Measurements from ENCODE around the gene MAGEA9B. TPM values are rescaled to one million over a fixed set of nuclear protein-coding genes. Genes with fewer than 3 reads are reported as not detected.

The MAGEA9B gene
- total and polyA plus RNA-seq, 2 of the 4 experiments (the other 2 are of a cell fraction): not detected

GRCh38 chrX:149630681-149631233, 43.5 kb upstream of the MAGEA9B start:
- peak overlapping the region; percentile 49 for H2AK9ac ChIP-seq (replicated peaks; ENCODE audit: low read depth, low read length, poor library complexity)
- POLR2A ChIA-PET (ENCODE audit: unreplicated experiment): no interaction called here
- H2AFZ ChIP-seq (replicated peaks; ENCODE audit: low read length, poor library complexity): peak overlapping the region; percentile 95
- no peak overlapping the region for H2BK120ac ChIP-seq (ENCODE audit: low read depth, low read length)
- H3K9me1 ChIP-seq (ENCODE audit: insufficient read depth, low read length): no peaks in the 10 kb centered on the region
- WGBS, 2 experiments (ENCODE audit: extremely low coverage in 2 of 2, insufficient read length in 1 of 2): 41% methylated on average over 9 of the region's 16 CpGs; no CpG with 5 or more reads in 1 of the 2 experiments
- peak overlapping the region; percentile 24 for H2BK5ac ChIP-seq (ENCODE audit: low read depth, low read length, poor library complexity, severe bottlenecking)
- no peak overlapping the region for H2BK20ac ChIP-seq (ENCODE audit: low read depth, low read length)
- no peak overlapping the region for H3K18ac ChIP-seq (ENCODE audit: low read depth, low read length)
- H3K9me3 ChIP-seq (ENCODE audit: control insufficient read depth, insufficient read depth, low read length): no peaks in the 10 kb centered on the region
- H3K4me2 ChIP-seq (ENCODE audit: low read depth, low read length): peak overlapping the region; percentile 95
- ATAC-seq (ENCODE audit: low read depth): peak; percentile 76
- peak overlapping the region in 1 of 2 experiments; percentile 49; a peak in 1 of 4 replicates for H4K8ac ChIP-seq (ENCODE audit: low read depth in 2 of 2, low read length in 2 of 2)
- peak overlapping the region; percentile 78 for H3K9ac ChIP-seq (ENCODE audit: low read depth, low read length)
- BruUV-seq (replicated peaks): no TSS peak
- 0 out of 2 replicates have a peak, but pooled peaks cover 17% of the 10 kb centered on the region for H4K20me1 ChIP-seq (ENCODE audit: insufficient read depth, low read length)
- TF ChIP-seq MAFK (IDR thresholded peaks at IDR 0.05; ENCODE audit: low read depth, low read length) (no peak), CTCF (conservative IDR thresholded peaks at IDR 0.05; ENCODE audit: low read depth, low read length) (peak; percentile 27)
- H2AK5ac ChIP-seq (ENCODE audit: low read depth, low read length): no peak overlapping the region
- H3K36me3 ChIP-seq (ENCODE audit: control insufficient read depth, insufficient read depth, low read length): no peaks in the 10 kb centered on the region
- H3K27ac ChIP-seq (ENCODE audit: insufficient read depth, low read length): peak overlapping the region; percentile 77
- H2BK15ac ChIP-seq (ENCODE audit: low read depth, low read length): no peak overlapping the region
- intact Hi-C loops (cut with micrococcal nuclease) (no loop called here), in situ Hi-C loops (cut with MboI; ENCODE audit: low sequenced_read_pairs) (no loop called here), dilution Hi-C loops (cut with HindIII; ENCODE audit: low sequenced_read_pairs, unreplicated experiment) (no loop called here)
- 0 out of 2 replicates have a peak overlapping the region, but pooled peaks have one; percentile 56 for H3K23ac ChIP-seq (ENCODE audit: low read depth, low read length)
- no peak overlapping the region for H4K91ac ChIP-seq (ENCODE audit: insufficient read depth, low read depth, low read length)
- 0 out of 2 replicates have a peak overlapping the region, but pooled peaks have one; percentile 15 for H3K4ac ChIP-seq (ENCODE audit: low read depth, low read length)
- H3K79me1 ChIP-seq (ENCODE audit: low read depth in 1 of 2, low read length in 2 of 2): peaks cover 4 to 7% of the 10 kb centered on the region in 2 experiments; a peak in 3 of 4 replicates
- no peaks in the 10 kb centered on the region for H3K4me1 ChIP-seq (ENCODE audit: control insufficient read depth, insufficient read depth, low read length)
- H3K4me3 ChIP-seq (ENCODE audit: insufficient read depth, low read depth, low read length): peak overlapping the region; percentile 91
- no peak overlapping the region for H3K56ac ChIP-seq (ENCODE audit: extremely low read depth, insufficient read depth, low read length)
- DNase-seq: peak; percentile 55
- H3K27me3 ChIP-seq (ENCODE audit: control insufficient read depth, insufficient read depth, low read length): peaks cover 5% of the 10 kb centered on the region
- no peak overlapping the region for H3K14ac ChIP-seq (replicated peaks; ENCODE audit: low read depth, low read length)
- CTCF ChIA-PET: interaction anchor here (0.6 kb wide), 1 partner anchor 24 kb away, joined by 3 read pairs; no protein-coding TSS in a partner anchor
- H4K5ac ChIP-seq (ENCODE audit: low read depth, low read length): no peak overlapping the region
